ENCODE results near the gene SYT8.
A peak's percentile ranks its signal among the peaks of the same experiment; 100 is the strongest.
"Not testable (repeated sequence)": the region's sequence is repeated elsewhere in the genome, so short reads cannot be mapped to it uniquely, and the experiment has no call there.

SYT8 gene

DNA sequence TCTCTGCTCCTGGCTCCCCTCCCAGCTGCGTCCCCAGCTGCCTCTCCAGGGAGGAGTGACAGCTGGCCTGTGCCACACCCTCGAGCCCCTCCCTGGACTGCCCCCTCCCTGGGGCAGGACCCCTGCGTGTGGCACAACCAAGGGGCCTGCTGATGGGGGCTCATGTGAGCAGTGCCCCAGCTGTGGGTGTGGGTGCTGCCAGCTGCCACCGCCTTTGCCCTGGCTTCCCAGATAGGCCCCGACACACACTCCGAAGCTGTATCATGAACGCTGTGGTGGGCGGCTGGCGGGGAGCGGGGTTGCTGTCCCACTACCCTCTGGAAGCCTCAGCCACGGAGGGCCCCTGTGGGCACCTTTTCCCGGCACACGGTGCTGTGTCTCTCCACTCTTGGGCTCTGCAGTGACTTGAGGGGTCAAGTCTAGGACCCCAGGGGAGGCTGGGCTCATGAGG, 41.1 kb downstream of the SYT8 start:
- not testable (repeated sequence) for DNase-seq

DNA sequence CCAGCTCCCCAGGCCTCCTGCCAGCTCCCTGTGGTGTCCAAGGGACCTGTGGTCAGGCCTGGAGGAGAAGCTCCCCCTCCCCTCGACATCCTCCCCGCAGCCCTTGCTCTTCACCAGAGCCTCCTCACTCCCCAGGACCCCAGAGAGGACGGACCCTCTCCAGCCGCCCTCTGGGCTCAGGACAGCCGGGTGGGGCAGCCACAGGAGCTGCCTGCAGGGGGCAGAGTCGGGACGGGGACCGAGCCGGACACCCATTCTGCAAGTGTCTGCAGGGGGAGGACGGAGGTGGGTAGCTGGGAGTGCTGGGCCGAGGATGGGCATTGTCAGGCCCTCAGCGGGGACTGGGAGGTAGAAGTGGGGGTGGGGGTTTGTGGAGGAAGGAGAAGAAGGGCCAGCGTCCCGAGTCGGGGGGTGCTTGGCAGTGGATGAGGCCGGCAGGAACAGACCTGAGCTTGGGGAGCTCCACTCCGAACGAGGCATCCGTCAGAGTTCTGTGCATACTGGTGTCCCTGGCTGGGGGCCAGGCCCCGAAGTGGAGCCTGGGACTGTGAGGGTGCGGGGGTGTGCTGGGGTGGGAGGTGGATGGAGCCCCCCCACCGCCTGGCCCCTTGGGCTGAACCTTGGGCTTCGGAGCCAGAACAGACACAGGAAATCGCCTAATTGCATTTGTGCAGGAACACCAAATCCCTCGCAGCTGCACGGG, 41.7 kb downstream of the SYT8 start:
- peak; percentile 53 for DNase-seq

- DNase-seq: no peak
Measured at GRCh38 chr11:1877211-1878136, 42.7 kb downstream of the SYT8 start.

GRCh38 chr11:1878137-1879031, 43.6 kb downstream of the SYT8 start:
- DNase-seq: no peak

- no peak for DNase-seq
Measured at GRCh38 chr11:1879342-1879940, 44.7 kb downstream of the SYT8 start.

DNA sequence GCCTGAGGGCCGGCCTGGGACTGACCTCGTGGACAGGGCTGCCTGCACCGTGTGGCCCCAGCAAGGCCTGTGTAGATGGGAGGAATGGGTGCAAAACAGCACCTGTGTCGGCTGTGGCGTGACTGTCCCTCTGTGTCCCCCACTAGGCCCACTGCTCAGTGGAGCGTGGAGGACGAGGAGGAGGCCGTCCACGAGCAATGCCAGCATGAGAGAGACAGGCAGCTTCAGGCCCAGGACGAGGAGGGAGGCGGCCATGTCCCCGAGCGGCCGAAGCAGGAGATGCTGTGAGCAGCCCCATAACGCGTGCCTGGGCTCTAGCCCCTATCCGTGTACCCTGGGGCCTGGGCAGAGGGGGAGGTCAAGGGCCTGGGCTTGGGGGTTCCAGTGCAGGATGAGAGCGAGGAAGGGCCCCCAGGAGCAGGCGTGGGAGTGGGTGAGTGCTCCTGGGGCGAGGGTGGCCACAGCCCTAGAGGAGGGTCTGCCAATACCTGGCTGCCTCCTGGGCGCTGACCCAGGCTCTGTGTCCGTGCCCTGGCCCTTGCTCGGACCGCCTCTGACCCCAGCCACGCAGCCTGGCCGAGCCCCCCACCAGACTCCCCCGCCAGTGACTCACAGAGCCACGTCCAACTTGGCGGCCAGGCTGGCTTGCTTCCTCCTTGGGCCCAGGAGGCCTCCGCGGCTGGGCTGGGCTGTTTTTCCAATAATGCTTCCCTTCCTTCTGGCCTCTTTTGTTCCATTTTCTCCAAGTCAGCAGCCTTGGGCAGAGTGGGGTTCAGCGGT, 45.3 kb downstream of the SYT8 start:
- no peak for DNase-seq

DNA sequence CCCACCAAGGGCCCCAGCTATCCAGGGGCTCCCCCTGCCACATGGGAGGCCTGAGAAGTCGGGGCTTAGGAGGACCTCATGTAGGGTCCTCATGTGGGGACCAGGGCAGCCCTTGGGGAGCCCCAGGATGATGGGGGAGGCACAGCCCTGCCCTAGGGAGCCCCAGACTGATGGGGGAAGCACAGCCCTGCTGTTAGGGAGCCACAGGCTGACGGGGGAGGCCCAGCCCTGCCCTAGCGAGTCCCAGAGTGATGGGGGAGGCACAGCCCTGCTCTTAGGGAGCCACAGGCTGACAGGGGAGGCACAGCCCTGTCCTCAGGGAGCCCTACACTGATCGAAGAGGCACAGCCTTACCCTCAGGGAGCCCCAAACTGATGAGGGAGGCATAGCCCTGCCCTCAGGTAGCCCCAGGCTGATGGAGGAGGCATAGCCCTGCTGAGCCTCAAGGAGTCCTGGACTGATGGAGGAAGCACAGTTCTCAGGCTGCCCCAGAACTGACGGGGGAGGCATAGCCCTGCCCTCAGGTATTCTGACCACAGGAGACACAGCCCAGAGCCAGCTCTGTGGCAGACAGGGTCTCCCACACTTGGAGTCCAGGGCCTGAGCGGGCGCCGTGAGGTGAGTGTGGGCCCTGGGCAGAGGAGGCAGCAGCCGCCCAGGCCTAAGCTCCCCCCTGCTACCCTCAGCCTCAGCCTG, 46.1 kb downstream of the SYT8 start:
- DNase-seq: no peak

DNA sequence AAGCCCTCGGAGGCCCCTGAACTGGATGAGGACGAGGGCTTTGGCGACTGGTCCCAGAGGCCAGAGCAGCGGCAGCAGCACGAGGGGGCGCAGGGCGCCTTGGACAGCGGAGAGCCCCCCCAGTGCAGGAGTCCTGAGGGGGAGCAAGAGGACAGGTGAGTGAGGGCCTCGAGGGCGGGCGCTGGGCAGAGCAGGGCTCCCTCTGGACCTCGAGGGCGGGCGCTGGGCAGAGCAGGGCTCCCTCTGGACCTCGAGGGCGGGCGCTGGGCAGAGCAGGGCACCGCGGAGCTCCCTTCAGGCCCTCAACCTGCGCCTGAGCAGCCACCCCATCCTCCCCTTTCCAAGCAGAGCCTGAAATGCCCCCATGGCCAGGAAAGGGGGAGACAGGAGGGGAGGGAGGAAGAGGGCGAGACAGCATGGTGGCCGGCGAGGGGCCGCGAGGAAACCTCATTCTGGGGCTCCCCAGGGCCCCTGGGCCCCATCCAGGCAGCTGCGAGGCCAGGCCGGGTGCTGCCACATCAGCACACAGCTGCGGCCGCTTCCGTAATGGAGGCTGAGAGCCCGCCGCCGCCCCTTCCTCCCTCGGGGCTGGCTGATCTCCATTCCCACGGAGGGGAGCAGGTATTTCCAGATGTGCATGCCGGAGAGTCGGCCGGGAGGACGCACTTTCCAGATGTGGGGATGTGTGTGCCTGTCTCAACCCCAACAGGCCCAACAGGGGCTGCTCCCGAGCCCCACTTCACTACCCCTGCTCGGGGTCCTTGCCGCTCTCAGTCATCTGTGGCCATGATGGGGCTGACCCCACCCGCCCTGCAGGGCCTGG, 46.9 kb downstream of the SYT8 start:
- DNase-seq: no peak

DNA sequence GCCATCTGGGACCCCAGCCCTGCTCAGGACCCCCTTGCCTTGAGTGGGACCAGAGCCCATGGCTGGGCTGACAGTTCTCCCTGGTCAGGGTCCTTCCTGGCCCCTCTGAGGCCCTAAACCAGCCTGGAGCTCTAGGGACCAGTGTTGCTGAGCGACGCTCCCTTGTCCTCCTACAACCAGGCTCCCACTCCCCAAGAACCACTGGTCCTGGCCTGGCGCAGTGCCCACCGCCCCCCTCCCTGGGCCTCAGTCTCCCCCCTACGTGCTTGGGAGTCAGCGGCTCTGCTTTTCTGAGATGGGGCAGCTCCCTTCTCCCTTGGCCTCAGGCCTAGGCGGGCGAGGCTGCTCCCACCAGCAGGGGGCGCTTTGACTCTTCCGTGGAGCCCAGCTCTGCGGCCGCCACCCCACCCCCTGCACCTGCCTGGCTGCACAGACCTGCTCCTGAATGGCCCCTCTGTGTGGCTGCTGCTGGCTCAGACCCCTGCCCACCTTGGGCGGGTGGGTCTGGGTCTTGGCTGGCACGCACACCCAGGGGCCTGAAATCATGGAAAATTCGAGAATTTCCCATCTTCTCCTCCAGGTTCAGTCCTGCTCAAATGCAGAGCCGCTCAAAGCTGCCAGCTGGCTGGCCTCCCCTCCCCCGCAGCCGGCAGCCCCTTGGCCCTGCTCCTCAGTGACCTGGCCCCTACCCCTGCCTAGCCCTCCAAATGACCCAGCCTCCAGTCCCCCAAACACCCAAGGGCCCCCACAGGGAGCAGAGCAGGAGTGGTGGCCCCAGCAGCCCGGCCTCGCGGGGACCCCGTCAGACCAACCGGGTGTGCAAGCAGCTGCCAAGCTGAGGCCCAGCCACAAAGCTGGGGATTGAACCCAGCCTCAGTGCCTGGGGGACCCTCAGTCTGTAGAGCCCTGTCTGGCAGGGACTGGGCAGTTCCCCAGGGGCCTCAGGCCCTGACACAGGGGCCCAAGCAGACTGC, 47.8 kb downstream of the SYT8 start:
- peak; percentile 86 for DNase-seq

DNA sequence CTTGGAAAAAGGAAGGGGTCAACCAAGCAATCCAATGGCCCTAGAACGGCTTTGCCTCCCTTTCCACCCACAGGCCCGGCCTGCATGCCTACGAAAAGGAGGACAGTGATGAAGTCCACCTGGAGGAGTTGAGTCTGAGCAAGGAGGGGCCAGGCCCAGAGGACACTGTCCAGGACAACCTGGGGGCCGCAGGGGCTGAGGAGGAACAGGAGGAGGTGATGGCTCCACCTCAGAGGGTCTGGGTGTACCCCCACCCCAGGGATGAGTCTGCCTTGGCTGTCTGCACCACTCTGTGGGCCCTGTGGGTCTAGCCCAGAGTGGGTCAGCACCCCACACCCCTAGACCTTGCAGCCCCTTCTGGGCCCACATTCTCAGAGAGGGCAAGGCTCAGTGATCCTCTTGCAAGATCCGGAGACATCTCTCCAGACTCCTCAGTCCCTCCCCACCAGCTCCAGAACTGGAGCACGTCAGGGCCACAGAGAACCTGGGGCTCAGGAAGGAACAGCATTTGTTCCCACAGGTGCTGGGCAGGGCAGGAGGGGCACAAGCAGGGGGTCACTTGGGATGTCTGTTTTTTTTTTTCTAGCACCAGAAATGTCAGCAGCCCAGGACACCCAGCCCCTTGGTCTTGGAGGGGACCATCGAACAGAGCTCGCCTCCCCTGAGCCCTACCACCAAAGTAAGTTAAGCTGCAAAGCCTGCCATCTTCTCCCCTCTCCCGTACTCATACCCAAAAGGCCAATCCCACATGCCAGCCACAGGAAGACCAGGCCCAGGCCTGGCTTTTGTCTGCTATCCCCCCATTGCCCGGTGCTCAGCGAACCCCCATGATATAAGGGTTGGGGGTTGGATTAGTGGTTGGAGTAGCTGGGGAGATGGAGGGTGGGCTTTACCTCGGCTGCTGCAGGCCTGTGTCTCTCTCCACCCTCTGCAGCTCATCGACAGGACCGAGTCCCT, 48.8 kb downstream of the SYT8 start:
- DNase-seq: no peak

- no peak for DNase-seq
Measured at GRCh38 chr11:1884303-1884700, 49.5 kb downstream of the SYT8 start.

DNA sequence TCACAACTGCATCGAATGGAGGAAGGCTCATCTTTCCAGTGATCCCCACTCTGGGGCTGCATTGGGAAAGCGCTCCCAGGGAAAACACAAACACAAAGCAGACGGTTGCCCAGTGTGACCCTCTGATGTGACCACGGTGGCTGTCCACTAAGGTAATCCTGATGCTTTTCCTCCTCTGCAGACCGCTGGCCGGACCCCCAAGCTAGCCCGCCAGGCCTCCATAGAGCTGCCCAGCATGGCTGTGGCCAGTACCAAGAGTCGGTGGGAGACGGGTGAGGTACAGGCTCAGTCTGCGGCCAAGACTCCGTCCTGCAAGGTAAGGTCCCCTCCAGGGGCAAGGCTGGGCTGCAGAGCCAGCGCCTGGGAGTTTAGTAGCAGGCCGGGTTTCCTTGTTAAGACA, 51.8 kb downstream of the SYT8 start:
- DNase-seq: not testable (repeated sequence)

Data from hematopoietic multipotent progenitor cell treated with erythropoietin and hydrocortisone succinate and interleukin-3 and kit ligand, for 6 days (in vitro differentiated cells).